ENCODE measurements around the gene ZBTB20. TPM values are rescaled to one million over a fixed set of nuclear protein-coding genes. Genes with fewer than 3 reads are reported as not detected.

ZBTB20 gene
- polyA plus RNA-seq, 4 donors: 0.27 to 2.2 (median 1.3) TPM

- Histone ChIP-seq H3K9me3 (ENCODE audit: control insufficient read depth in 2 of 2, insufficient read depth in 1 of 2, low read depth in 1 of 2, low read length in 1 of 2) (no peaks in the 10 kb centered on the region), H3K27me3 (ENCODE audit: control insufficient read depth in 3 of 3, insufficient read depth in 3 of 3, low read length in 3 of 3) (no peaks in the 10 kb centered on the region), H3K4me1 (ENCODE audit: control insufficient read depth in 3 of 3, insufficient read depth in 2 of 3, low read depth in 1 of 3, low read length in 2 of 3) (peaks cover 0 to 10% (median 0%) of the 10 kb centered on the region in 3 donors), H3K36me3 (ENCODE audit: control insufficient read depth in 3 of 3, insufficient read depth in 2 of 3, low read depth in 1 of 3, low read length in 3 of 3) (no peaks in the 10 kb centered on the region), H3K27ac (ENCODE audit: low read depth in 1 of 3, low read length in 2 of 3) (no peak overlapping the region), H3K4me3 (ENCODE audit: low read depth in 1 of 3, low read length in 3 of 3) (no peak overlapping the region)
- FAIRE-seq: no peak
- WGBS, 3 donors: 61 to 79% (median 76%) methylated on average over 3 of the region's 3 CpGs
- DNase-seq: no peak
Measured at GRCh38 chr3:114622001-114622400, 525.1 kb downstream of the ZBTB20 start.

DNA sequence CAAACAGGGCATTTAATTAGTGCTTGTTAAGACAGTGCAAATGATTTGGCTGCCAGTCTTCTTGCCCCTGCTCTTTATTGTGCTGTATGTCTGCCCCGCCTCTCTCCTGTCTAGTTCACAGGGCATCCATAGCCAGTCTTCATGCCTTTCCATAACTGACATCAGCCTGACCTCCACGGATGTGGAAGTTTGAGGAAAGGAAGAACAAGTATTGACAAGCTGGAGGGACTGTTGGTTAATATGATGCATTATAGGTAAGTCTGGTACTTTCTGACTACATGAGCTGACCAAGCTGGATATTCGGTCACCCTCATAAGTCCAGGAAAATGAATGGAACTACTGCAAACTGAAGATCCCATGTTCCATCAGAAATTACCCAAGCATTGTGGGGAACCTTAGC is 527.3 kb downstream of the ZBTB20 start:
- Histone ChIP-seq H3K4me1 (ENCODE audit: control insufficient read depth in 3 of 3, insufficient read depth in 2 of 3, low read depth in 1 of 3, low read length in 2 of 3) (peaks cover 0 to 16% (median 0%) of the 10 kb centered on the region in 3 donors), H3K4me3 (ENCODE audit: low read depth in 1 of 3, low read length in 3 of 3) (no peak overlapping the region), H3K36me3 (ENCODE audit: control insufficient read depth in 3 of 3, insufficient read depth in 2 of 3, low read depth in 1 of 3, low read length in 3 of 3) (no peaks in the 10 kb centered on the region), H3K27ac (ENCODE audit: low read depth in 1 of 3, low read length in 2 of 3) (no peak overlapping the region), H3K27me3 (ENCODE audit: control insufficient read depth in 3 of 3, insufficient read depth in 3 of 3, low read length in 3 of 3) (no peaks in the 10 kb centered on the region), H3K9me3 (ENCODE audit: control insufficient read depth in 2 of 2, insufficient read depth in 1 of 2, low read depth in 1 of 2, low read length in 1 of 2) (no peaks in the 10 kb centered on the region)
- no peak for FAIRE-seq
- WGBS, 3 donors: 88 to 98% (median 90%) methylated on average over 3 of the region's 3 CpGs
- DNase-seq: no peak

DNA sequence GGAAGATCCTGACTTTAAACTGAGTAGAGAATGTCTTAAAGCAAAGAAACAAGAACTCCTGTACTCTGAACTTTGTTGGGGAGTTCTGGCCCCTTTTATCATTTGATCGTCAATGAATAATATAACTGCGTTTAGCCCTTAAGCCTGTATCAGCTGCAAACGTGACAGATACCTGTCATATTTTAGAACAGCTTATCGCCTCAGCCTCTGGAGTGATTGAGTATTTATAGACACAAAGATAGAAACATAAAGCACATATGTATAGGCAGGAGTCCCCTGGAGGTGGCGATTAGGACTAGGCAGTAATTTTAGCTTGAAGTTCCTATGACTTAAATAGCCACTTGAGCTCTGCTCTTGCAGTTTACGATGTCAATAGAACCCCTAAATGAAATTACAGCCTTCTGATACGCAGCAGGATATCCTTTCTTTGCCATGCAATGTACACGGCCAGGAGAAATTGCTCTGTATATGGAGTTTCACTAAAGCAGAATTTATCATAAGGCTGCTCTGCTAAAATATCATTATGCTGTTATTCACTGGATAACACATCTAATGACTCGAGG is 531.5 kb downstream of the ZBTB20 start:
- H3K9me3 ChIP-seq (ENCODE audit: control insufficient read depth in 2 of 2, insufficient read depth in 1 of 2, low read depth in 1 of 2, low read length in 1 of 2): no peaks in the 10 kb centered on the region
- DNase-seq: peak; percentile 39 to 47
- no peak overlapping the region for H3K4me3 ChIP-seq (ENCODE audit: low read depth in 1 of 3, low read length in 3 of 3)
- no peak for FAIRE-seq
- peak overlapping the region in 1 of 3 donors; percentile 36 for H3K27ac ChIP-seq (ENCODE audit: low read depth in 1 of 3, low read length in 2 of 3)
- H3K36me3 ChIP-seq (ENCODE audit: control insufficient read depth in 3 of 3, insufficient read depth in 2 of 3, low read depth in 1 of 3, low read length in 3 of 3): no peaks in the 10 kb centered on the region
- peaks cover 0 to 6% (median 0%) of the 10 kb centered on the region in 3 donors for H3K4me1 ChIP-seq (ENCODE audit: control insufficient read depth in 3 of 3, insufficient read depth in 2 of 3, low read depth in 1 of 3, low read length in 2 of 3)
- 16 to 65% (median 41%) methylated on average over 9 of the region's 9 CpGs for WGBS, 3 donors
- no peaks in the 10 kb centered on the region for H3K27me3 ChIP-seq (ENCODE audit: control insufficient read depth in 3 of 3, insufficient read depth in 3 of 3, low read length in 3 of 3)

DNA sequence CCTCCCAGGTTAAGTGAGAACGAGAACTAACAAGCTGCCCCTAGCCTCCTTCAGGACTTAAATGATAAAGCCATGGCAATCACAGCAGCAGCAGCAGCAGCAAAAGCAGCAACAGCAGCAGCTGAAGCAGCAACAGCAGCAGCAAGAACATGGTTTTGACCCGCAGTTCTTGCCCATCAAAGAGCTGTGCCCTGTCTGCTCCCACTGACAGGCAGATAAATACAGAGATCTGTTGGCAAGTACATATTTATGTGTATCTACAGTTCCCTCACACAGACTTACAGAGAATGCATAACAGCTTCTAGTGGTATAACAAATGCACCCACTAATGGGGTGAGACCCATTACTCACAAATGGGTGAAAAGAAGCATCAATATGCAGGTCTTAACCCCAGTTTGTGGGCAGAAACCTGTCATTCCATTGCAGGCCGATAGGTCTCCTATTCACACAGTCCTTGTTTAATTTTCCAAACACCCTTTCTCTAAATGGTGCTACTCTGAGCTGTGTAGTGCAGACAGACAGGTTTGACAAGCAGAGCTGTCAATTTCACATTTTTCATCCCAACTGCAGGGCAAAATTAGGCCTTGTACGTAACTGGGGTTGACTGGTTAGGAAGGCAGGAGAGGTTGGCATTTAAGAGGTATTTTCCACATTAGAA is 537.0 kb downstream of the ZBTB20 start:
- H3K4me1 ChIP-seq (ENCODE audit: control insufficient read depth in 3 of 3, insufficient read depth in 2 of 3, low read depth in 1 of 3, low read length in 2 of 3): peaks cover 0 to 4% (median 0%) of the 10 kb centered on the region in 3 donors
- no peaks in the 10 kb centered on the region for H3K9me3 ChIP-seq (ENCODE audit: control insufficient read depth in 2 of 2, insufficient read depth in 1 of 2, low read depth in 1 of 2, low read length in 1 of 2)
- 91 to 98% (median 92%) methylated on average over 4 of the region's 4 CpGs for WGBS, 3 donors
- H3K27me3 ChIP-seq (ENCODE audit: control insufficient read depth in 3 of 3, insufficient read depth in 3 of 3, low read length in 3 of 3): no peaks in the 10 kb centered on the region
- H3K4me3 ChIP-seq (ENCODE audit: low read depth in 1 of 3, low read length in 3 of 3): no peak overlapping the region
- H3K36me3 ChIP-seq (ENCODE audit: control insufficient read depth in 3 of 3, insufficient read depth in 2 of 3, low read depth in 1 of 3, low read length in 3 of 3): no peaks in the 10 kb centered on the region
- H3K27ac ChIP-seq (ENCODE audit: low read depth in 1 of 3, low read length in 2 of 3): no peak overlapping the region
- DNase-seq (no peak), FAIRE-seq (no peak)

GRCh38 chr3:114608293-114608692 is 538.8 kb downstream of the ZBTB20 start:
- no peaks in the 10 kb centered on the region for H3K27me3 ChIP-seq (ENCODE audit: control insufficient read depth in 3 of 3, insufficient read depth in 3 of 3, low read length in 3 of 3)
- H3K4me3 ChIP-seq (ENCODE audit: low read depth in 1 of 3, low read length in 3 of 3): no peak overlapping the region
- H3K27ac ChIP-seq (ENCODE audit: low read depth in 1 of 3, low read length in 2 of 3): no peak overlapping the region
- H3K36me3 ChIP-seq (ENCODE audit: control insufficient read depth in 3 of 3, insufficient read depth in 2 of 3, low read depth in 1 of 3, low read length in 3 of 3): no peaks in the 10 kb centered on the region
- no peaks in the 10 kb centered on the region for H3K9me3 ChIP-seq (ENCODE audit: control insufficient read depth in 2 of 2, insufficient read depth in 1 of 2, low read depth in 1 of 2, low read length in 1 of 2)
- FAIRE-seq (no peak), DNase-seq (no peak)
- WGBS, 3 donors: 78 to 90% (median 90%) methylated on average over 1 of the region's 1 CpG
- peaks cover 0 to 4% (median 0%) of the 10 kb centered on the region in 3 donors for H3K4me1 ChIP-seq (ENCODE audit: control insufficient read depth in 3 of 3, insufficient read depth in 2 of 3, low read depth in 1 of 3, low read length in 2 of 3)

DNA sequence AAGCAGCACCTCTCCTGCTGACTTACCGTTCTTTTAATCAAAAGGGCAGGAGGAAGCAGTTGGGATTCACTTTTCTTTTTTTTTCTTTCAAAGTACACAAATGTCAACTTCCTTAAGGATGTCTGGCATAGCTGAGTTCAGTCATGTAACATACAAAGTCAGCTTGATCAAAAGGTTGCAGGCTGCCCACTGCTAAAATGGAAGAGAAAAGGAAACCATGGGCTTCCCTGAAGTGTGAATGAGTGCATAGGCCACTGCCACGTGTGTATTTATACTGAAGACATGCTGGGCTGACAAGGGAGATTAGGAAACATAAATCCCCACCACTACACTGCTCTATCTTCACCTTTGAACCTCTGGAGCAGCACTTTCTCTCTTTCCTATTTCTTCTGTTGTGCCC is 540.8 kb downstream of the ZBTB20 start:
- FAIRE-seq: no peak
- WGBS, 3 donors: 5 to 19% (median 18%) methylated on average over 2 of the region's 2 CpGs
- peak overlapping the region in 1 of 3 donors; percentile 5 for H3K27ac ChIP-seq (ENCODE audit: low read depth in 1 of 3, low read length in 2 of 3)

GRCh38 chr3:114600571-114600970 is 546.5 kb downstream of the ZBTB20 start:
- no peaks in the 10 kb centered on the region for H3K36me3 ChIP-seq (ENCODE audit: control insufficient read depth in 3 of 3, insufficient read depth in 2 of 3, low read depth in 1 of 3, low read length in 3 of 3)
- H3K27me3 ChIP-seq (ENCODE audit: control insufficient read depth in 3 of 3, insufficient read depth in 3 of 3, low read length in 3 of 3): no peaks in the 10 kb centered on the region
- DNase-seq (no peak), FAIRE-seq (no peak)
- peaks cover 0 to 3% (median 0%) of the 10 kb centered on the region in 3 donors for H3K4me1 ChIP-seq (ENCODE audit: control insufficient read depth in 3 of 3, insufficient read depth in 2 of 3, low read depth in 1 of 3, low read length in 2 of 3)
- 86 to 95% (median 94%) methylated on average over 1 of the region's 1 CpG for WGBS, 3 donors
- no peaks in the 10 kb centered on the region for H3K9me3 ChIP-seq (ENCODE audit: control insufficient read depth in 2 of 2, insufficient read depth in 1 of 2, low read depth in 1 of 2, low read length in 1 of 2)
- H3K4me3 ChIP-seq (ENCODE audit: low read depth in 1 of 3, low read length in 3 of 3): no peak overlapping the region
- H3K27ac ChIP-seq (ENCODE audit: low read depth in 1 of 3, low read length in 2 of 3): no peak overlapping the region

More for the DNA sequence above, 540.8 kb downstream of the ZBTB20 start:
- Histone ChIP-seq H3K4me1 (ENCODE audit: control insufficient read depth in 3 of 3, insufficient read depth in 2 of 3, low read depth in 1 of 3, low read length in 2 of 3) (peaks cover 0 to 4% (median 0%) of the 10 kb centered on the region in 3 donors), H3K36me3 (ENCODE audit: control insufficient read depth in 3 of 3, insufficient read depth in 2 of 3, low read depth in 1 of 3, low read length in 3 of 3) (no peaks in the 10 kb centered on the region), H3K9me3 (ENCODE audit: control insufficient read depth in 2 of 2, insufficient read depth in 1 of 2, low read depth in 1 of 2, low read length in 1 of 2) (no peaks in the 10 kb centered on the region), H3K4me3 (ENCODE audit: low read depth in 1 of 3, low read length in 3 of 3) (no peak overlapping the region), H3K27me3 (ENCODE audit: control insufficient read depth in 3 of 3, insufficient read depth in 3 of 3, low read length in 3 of 3) (no peaks in the 10 kb centered on the region)
- DNase-seq: peak; percentile 39 to 57

DNA sequence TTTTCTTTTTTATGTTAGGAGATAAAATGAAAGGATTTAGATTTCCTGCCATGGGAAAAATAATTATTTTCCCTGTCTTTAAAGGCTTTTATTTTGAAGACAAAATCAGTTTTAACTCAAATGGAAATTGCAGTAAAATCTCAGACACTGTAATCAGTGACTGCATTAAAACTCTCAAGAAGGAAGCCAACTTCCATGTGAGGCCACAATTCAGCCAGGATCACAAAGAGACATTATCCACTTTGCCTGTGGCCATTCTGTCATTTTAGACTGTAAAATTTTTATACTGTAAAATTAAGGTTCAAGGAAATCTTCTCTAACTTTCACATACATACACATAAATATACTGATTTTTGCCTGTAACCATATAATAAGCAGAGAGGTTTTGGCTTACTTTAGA is 549.2 kb downstream of the ZBTB20 start:
- no peak for DNase-seq
- Histone ChIP-seq H3K4me1 (ENCODE audit: control insufficient read depth in 3 of 3, insufficient read depth in 2 of 3, low read depth in 1 of 3, low read length in 2 of 3) (peaks cover 0 to 3% (median 0%) of the 10 kb centered on the region in 3 donors), H3K4me3 (ENCODE audit: low read depth in 1 of 3, low read length in 3 of 3) (no peak overlapping the region), H3K36me3 (ENCODE audit: control insufficient read depth in 3 of 3, insufficient read depth in 2 of 3, low read depth in 1 of 3, low read length in 3 of 3) (no peaks in the 10 kb centered on the region), H3K27me3 (ENCODE audit: control insufficient read depth in 3 of 3, insufficient read depth in 3 of 3, low read length in 3 of 3) (no peaks in the 10 kb centered on the region), H3K9me3 (ENCODE audit: control insufficient read depth in 2 of 2, insufficient read depth in 1 of 2, low read depth in 1 of 2, low read length in 1 of 2) (no peaks in the 10 kb centered on the region), H3K27ac (ENCODE audit: low read depth in 1 of 3, low read length in 2 of 3) (no peak overlapping the region)
- no peak for FAIRE-seq
